Measurements from ENCODE around the gene LIN7B. TPM values are rescaled to one million over a fixed set of nuclear protein-coding genes. Genes with fewer than 3 reads are reported as not detected.

Gene LIN7B
- total RNA-seq, 4 donors from 2014 or later: 25.7 to 97.9 (median 34.0) TPM

GRCh38 chr19:49150944-49151243 lies 36.7 kb downstream of the LIN7B start:
- in situ Hi-C loops (cut with MboI; ENCODE audit: low sequenced_read_pairs in 4 of 4) (no loop called here), intact Hi-C loops (cut with DNase I; ENCODE audit: low total_unique reads) (loop anchor here (2.0 to 5.0 kb wide), 3 partner anchors 32 to 514 kb away; partner anchors contain the start of genes C19orf73, DBP, GYS1 and PPFIA3)
- no peaks in the 10 kb centered on the region for H3K9me3 ChIP-seq
- DNase-seq (no peak), ATAC-seq (no peak)
- H3K4me3 ChIP-seq: peak overlapping the region; percentile 64 to 87 (median 83)
- peak overlapping the region; percentile 99 to 100 (median 99) for H3K27ac ChIP-seq
- no peaks in the 10 kb centered on the region for H3K36me3 ChIP-seq
- TF ChIP-seq POLR2A (IDR thresholded peaks at IDR 0.05) (no peak), CTCF (IDR thresholded peaks at IDR 0.05 in 4 of 5, conservative IDR thresholded peaks at IDR 0.05 in 1 of 5) (no peak)
- peaks cover 22 to 58% of the 10 kb centered on the region in 2 donors for H3K4me1 ChIP-seq
- H3K27me3 ChIP-seq: no peaks in the 10 kb centered on the region

- peak overlapping the region; percentile 99 to 100 (median 99) for H3K27ac ChIP-seq
- peak overlapping the region; percentile 64 to 87 (median 83) for H3K4me3 ChIP-seq
- no peaks in the 10 kb centered on the region for H3K36me3 ChIP-seq
- ATAC-seq (peak; percentile 41 to 43), DNase-seq (peak; percentile 80 to 94)
- peaks cover 18 to 54% of the 10 kb centered on the region in 2 donors for H3K4me1 ChIP-seq
- no peaks in the 10 kb centered on the region for H3K9me3 ChIP-seq
- no peak for TF ChIP-seq POLR2A (IDR thresholded peaks at IDR 0.05)
- no peak for TF ChIP-seq CTCF (IDR thresholded peaks at IDR 0.05 in 4 of 5, conservative IDR thresholded peaks at IDR 0.05 in 1 of 5)
- intact Hi-C loops (cut with DNase I; ENCODE audit: low total_unique reads): loop anchor here (2.0 to 5.0 kb wide), 3 partner anchors 33 to 514 kb away; partner anchors contain the start of genes C19orf73, DBP, GYS1 and PPFIA3
- in situ Hi-C loops (cut with MboI; ENCODE audit: low sequenced_read_pairs in 4 of 4): no loop called here
- no peaks in the 10 kb centered on the region for H3K27me3 ChIP-seq
Measured at GRCh38 chr19:49151267-49152118, 37.3 kb downstream of the LIN7B start.

GRCh38 chr19:49152119-49152550 lies 38.0 kb downstream of the LIN7B start:
- peak overlapping the region; percentile 64 to 87 (median 83) for H3K4me3 ChIP-seq
- TF ChIP-seq CTCF (IDR thresholded peaks at IDR 0.05 in 4 of 5, conservative IDR thresholded peaks at IDR 0.05 in 1 of 5) (no peak), POLR2A (IDR thresholded peaks at IDR 0.05) (no peak)
- H3K4me1 ChIP-seq: peaks cover 18 to 54% of the 10 kb centered on the region in 2 donors
- ATAC-seq (no peak), DNase-seq (no peak)
- in situ Hi-C loops (cut with MboI; ENCODE audit: low sequenced_read_pairs in 4 of 4): no loop called here
- no peaks in the 10 kb centered on the region for H3K36me3 ChIP-seq
- no peaks in the 10 kb centered on the region for H3K9me3 ChIP-seq
- H3K27me3 ChIP-seq: no peaks in the 10 kb centered on the region
- peak overlapping the region; percentile 99 to 100 (median 99) for H3K27ac ChIP-seq
- intact Hi-C loops (cut with DNase I; ENCODE audit: low total_unique reads): loop anchor here (5.0 kb wide), 1 partner anchor 515 kb away; the partner anchor contains the start of gene DBP

GRCh38 chr19:49153167-49153809 lies 39.1 kb downstream of the LIN7B start:
- H3K27ac ChIP-seq: peak overlapping the region; percentile 99 to 100 (median 99)
- in situ Hi-C loops (cut with MboI; ENCODE audit: low sequenced_read_pairs in 4 of 4): no loop called here
- no peaks in the 10 kb centered on the region for H3K9me3 ChIP-seq
- H3K4me3 ChIP-seq: peak overlapping the region; percentile 64 to 87 (median 83)
- peaks cover 18 to 54% of the 10 kb centered on the region in 2 donors for H3K4me1 ChIP-seq
- no peaks in the 10 kb centered on the region for H3K27me3 ChIP-seq
- TF ChIP-seq CTCF (IDR thresholded peaks at IDR 0.05 in 4 of 5, conservative IDR thresholded peaks at IDR 0.05 in 1 of 5) (no peak), POLR2A (IDR thresholded peaks at IDR 0.05) (no peak)
- DNase-seq (no peak), ATAC-seq (no peak)
- H3K36me3 ChIP-seq: no peaks in the 10 kb centered on the region
- intact Hi-C loops (cut with DNase I; ENCODE audit: low total_unique reads): loop anchor here (5.0 kb wide), 1 partner anchor 516 kb away; the partner anchor contains the start of gene DBP
